ENCODE results near the gene LYPD6B. TPM values are rescaled to one million over a fixed set of nuclear protein-coding genes. Genes with fewer than 3 reads are reported as not detected.

The LYPD6B gene
- total and polyA plus RNA-seq, 2 donors (not counting 1 experiment from before 2014, with no cell fraction given) = 1.5 to 2.7 TPM

- WGBS (ENCODE audit: insufficient coverage) = no CpG with 5 or more reads among the region's 1 CpG
- Histone ChIP-seq H3K9ac (ENCODE audit: low read length) (no peak overlapping the region), H3K4me3 (ENCODE audit: control extremely low read depth in 1 of 5, extremely low read depth in 1 of 5, insufficient read depth in 1 of 5, low read depth in 2 of 5, low read length in 4 of 5) (no peak overlapping the region), H3K27me3 (replicated peaks in 1 of 4; ENCODE audit: control extremely low read depth in 1 of 4, control insufficient read depth in 3 of 4, insufficient read depth in 4 of 4, low read length in 3 of 4) (peaks cover 0 to 14% (median 6%) of the 10 kb centered on the region in 4 experiments), H3K79me2 (ENCODE audit: control insufficient read depth, insufficient read depth, low read length) (no peaks in the 10 kb centered on the region), H3K27ac (ENCODE audit: low read length in 2 of 2) (no peak overlapping the region), H3K4me2 (replicated peaks; ENCODE audit: low read depth, low read length, poor library complexity, severe bottlenecking) (no peak overlapping the region), H3K9me3 (ENCODE audit: control extremely low read depth in 1 of 3, control insufficient read depth in 2 of 3, insufficient read depth in 1 of 3, low read length in 2 of 3) (peaks cover 0 to 8% (median 0%) of the 10 kb centered on the region in 3 donors), H3K4me1 (ENCODE audit: control insufficient read depth in 2 of 2, insufficient read depth in 2 of 2, low read length in 2 of 2) (no peaks in the 10 kb centered on the region), H4K20me1 (ENCODE audit: control insufficient read depth, insufficient read depth, low read length, poor library complexity, severe bottlenecking) (no peaks in the 10 kb centered on the region), H2AFZ (ENCODE audit: insufficient read depth, low read depth, low read length, poor library complexity, severe bottlenecking) (no peak overlapping the region), H3K36me3 (replicated peaks in 1 of 2; ENCODE audit: control extremely low read depth in 1 of 2, control insufficient read depth in 1 of 2, extremely low read depth in 1 of 2, insufficient read depth in 2 of 2, low read length in 1 of 2) (no peaks in the 10 kb centered on the region)
- DNase-seq (no peak), ATAC-seq (ENCODE audit: low read depth) (no peak)
- no peak overlapping the region for H3K4me3 Mint-ChIP-seq
- ChIA-PET POLR2A (no interaction called here), CTCF (no interaction called here)
- H3K27ac Mint-ChIP-seq = no peak overlapping the region
- peaks cover 2% of the 10 kb centered on the region for H3K4me1 Mint-ChIP-seq
- TF ChIP-seq EZH2 (IDR thresholded peaks at IDR 0.05; ENCODE audit: borderline replicate concordance, insufficient read depth, low read depth, low read length, poor library complexity, severe bottlenecking) (no peak), CTCF (IDR thresholded peaks at IDR 0.05) (no peak)
- peaks cover 3% of the 10 kb centered on the region for H3K9me3 Mint-ChIP-seq (ENCODE audit: insufficient read depth)
- H3K27me3 Mint-ChIP-seq = peaks cover 22% of the 10 kb centered on the region
- intact Hi-C loops (cut with micrococcal nuclease) = no loop called here
Observed at GRCh38 chr2:149170156-149170555, 131.7 kb downstream of the LYPD6B start.

GRCh38 chr2:149170911-149171310, 132.4 kb downstream of the LYPD6B start:
- Mint-ChIP-seq H3K9me3 (ENCODE audit: insufficient read depth) (peaks cover 3% of the 10 kb centered on the region), H3K4me1 (peaks cover 2% of the 10 kb centered on the region), H3K27me3 (peaks cover 22% of the 10 kb centered on the region), H3K27ac (no peak overlapping the region), H3K4me3 (no peak overlapping the region)
- ChIA-PET POLR2A (no interaction called here), CTCF (no interaction called here)
- peaks cover 0 to 14% (median 6%) of the 10 kb centered on the region in 4 experiments for H3K27me3 ChIP-seq (replicated peaks in 1 of 4; ENCODE audit: control extremely low read depth in 1 of 4, control insufficient read depth in 3 of 4, insufficient read depth in 4 of 4, low read length in 3 of 4)
- no peak overlapping the region for H3K9ac ChIP-seq (ENCODE audit: low read length)
- no peak overlapping the region for H3K4me3 ChIP-seq (ENCODE audit: control extremely low read depth in 1 of 5, extremely low read depth in 1 of 5, insufficient read depth in 1 of 5, low read depth in 2 of 5, low read length in 4 of 5)
- no peaks in the 10 kb centered on the region for H4K20me1 ChIP-seq (ENCODE audit: control insufficient read depth, insufficient read depth, low read length, poor library complexity, severe bottlenecking)
- H3K27ac ChIP-seq (ENCODE audit: low read length in 2 of 2) = no peak overlapping the region
- 94% methylated on average over 2 of the region's 3 CpGs for WGBS (ENCODE audit: insufficient coverage)
- no peak for DNase-seq
- no peak for TF ChIP-seq EZH2 (IDR thresholded peaks at IDR 0.05; ENCODE audit: borderline replicate concordance, insufficient read depth, low read depth, low read length, poor library complexity, severe bottlenecking)
- no peak for TF ChIP-seq CTCF (IDR thresholded peaks at IDR 0.05)
- H2AFZ ChIP-seq (ENCODE audit: insufficient read depth, low read depth, low read length, poor library complexity, severe bottlenecking) = no peak overlapping the region
- H3K79me2 ChIP-seq (ENCODE audit: control insufficient read depth, insufficient read depth, low read length) = no peaks in the 10 kb centered on the region
- no peaks in the 10 kb centered on the region for H3K4me1 ChIP-seq (ENCODE audit: control insufficient read depth in 2 of 2, insufficient read depth in 2 of 2, low read length in 2 of 2)
- intact Hi-C loops (cut with micrococcal nuclease) = no loop called here
- H3K4me2 ChIP-seq (replicated peaks; ENCODE audit: low read depth, low read length, poor library complexity, severe bottlenecking) = no peak overlapping the region
- H3K36me3 ChIP-seq (replicated peaks in 1 of 2; ENCODE audit: control extremely low read depth in 1 of 2, control insufficient read depth in 1 of 2, extremely low read depth in 1 of 2, insufficient read depth in 2 of 2, low read length in 1 of 2) = no peaks in the 10 kb centered on the region
- ATAC-seq (ENCODE audit: low read depth) = no peak
- H3K9me3 ChIP-seq (ENCODE audit: control extremely low read depth in 1 of 3, control insufficient read depth in 2 of 3, insufficient read depth in 1 of 3, low read length in 2 of 3) = peaks cover 0 to 8% (median 0%) of the 10 kb centered on the region in 3 donors

Data from B cell (primary cell).